Measurements from ENCODE around the gene PACS1. TPM values are rescaled to one million over a fixed set of nuclear protein-coding genes. Genes with fewer than 3 reads are reported as not detected.
A peak's percentile ranks its signal among the peaks of the same experiment; 100 is the strongest.

PACS1 gene
- total RNA-seq, 4 donors from 2014 or later = 24.5 to 41.1 (median 38.0) TPM

DNA sequence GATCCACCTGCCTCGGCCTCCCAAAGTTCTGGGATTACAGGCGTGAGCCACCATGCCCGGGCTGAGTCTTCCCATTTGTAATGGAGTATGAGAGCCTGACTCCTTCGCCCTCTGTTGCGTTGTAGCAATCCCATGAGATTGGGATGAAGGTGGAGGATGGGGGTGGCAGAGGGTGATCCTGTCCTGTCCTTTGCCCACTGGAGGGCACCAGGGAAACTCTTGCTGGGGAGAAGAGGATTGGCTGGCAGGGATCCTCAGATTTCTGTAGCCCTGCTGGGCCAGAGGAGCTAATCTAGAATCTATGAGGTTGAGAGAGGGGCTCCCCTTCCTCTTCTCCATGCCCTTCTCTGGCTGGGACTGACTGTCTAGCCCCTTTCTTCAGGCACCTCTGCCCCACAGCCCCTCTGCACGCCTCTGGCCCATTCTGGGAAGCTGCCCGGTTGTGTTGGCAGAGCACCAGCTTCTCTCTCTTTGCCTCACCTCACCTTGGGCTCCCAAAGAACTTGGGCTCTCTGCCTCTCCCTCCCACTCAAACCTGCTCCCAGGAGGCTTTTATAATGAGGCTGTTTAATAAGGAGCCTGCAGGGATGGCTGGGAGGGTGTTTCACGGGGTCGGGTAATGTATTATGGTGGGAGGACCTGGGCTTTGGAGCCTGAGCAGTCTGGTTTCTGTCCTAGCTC lies 34.3 kb upstream of the PACS1 start:
- ATAC-seq (ENCODE audit: low FRiP score) (peak; percentile 49), DNase-seq (ENCODE audit: low spot score) (no peak)
- TF ChIP-seq CTCF (IDR thresholded peaks at IDR 0.05) = no peak

GRCh38 chr11:66036334-66036710 lies 33.8 kb upstream of the PACS1 start:
- ATAC-seq (ENCODE audit: low FRiP score) = peak; percentile 37
- no peak for TF ChIP-seq CTCF (IDR thresholded peaks at IDR 0.05)
- no peak for DNase-seq (ENCODE audit: low spot score)

GRCh38 chr11:66037327-66037726 lies 32.7 kb upstream of the PACS1 start:
- no peak for ATAC-seq (ENCODE audit: low FRiP score)
- DNase-seq (ENCODE audit: low spot score) = no peak

GRCh38 chr11:66039765-66040164 lies 30.3 kb upstream of the PACS1 start:
- ATAC-seq (ENCODE audit: low FRiP score) = no peak
- DNase-seq (ENCODE audit: low spot score) = no peak
- no peak for TF ChIP-seq CTCF (IDR thresholded peaks at IDR 0.05)

More at GRCh38 chr11:66037327-66037726, 32.7 kb upstream of the PACS1 start:
- TF ChIP-seq CTCF (IDR thresholded peaks at IDR 0.05) = no peak

- ATAC-seq (ENCODE audit: low FRiP score) (no peak), DNase-seq (ENCODE audit: low spot score) (no peak)
- TF ChIP-seq CTCF (IDR thresholded peaks at IDR 0.05) = no peak
These were observed 27.7 kb upstream of the PACS1 start for GRCh38 chr11:66042227-66042995.

DNA sequence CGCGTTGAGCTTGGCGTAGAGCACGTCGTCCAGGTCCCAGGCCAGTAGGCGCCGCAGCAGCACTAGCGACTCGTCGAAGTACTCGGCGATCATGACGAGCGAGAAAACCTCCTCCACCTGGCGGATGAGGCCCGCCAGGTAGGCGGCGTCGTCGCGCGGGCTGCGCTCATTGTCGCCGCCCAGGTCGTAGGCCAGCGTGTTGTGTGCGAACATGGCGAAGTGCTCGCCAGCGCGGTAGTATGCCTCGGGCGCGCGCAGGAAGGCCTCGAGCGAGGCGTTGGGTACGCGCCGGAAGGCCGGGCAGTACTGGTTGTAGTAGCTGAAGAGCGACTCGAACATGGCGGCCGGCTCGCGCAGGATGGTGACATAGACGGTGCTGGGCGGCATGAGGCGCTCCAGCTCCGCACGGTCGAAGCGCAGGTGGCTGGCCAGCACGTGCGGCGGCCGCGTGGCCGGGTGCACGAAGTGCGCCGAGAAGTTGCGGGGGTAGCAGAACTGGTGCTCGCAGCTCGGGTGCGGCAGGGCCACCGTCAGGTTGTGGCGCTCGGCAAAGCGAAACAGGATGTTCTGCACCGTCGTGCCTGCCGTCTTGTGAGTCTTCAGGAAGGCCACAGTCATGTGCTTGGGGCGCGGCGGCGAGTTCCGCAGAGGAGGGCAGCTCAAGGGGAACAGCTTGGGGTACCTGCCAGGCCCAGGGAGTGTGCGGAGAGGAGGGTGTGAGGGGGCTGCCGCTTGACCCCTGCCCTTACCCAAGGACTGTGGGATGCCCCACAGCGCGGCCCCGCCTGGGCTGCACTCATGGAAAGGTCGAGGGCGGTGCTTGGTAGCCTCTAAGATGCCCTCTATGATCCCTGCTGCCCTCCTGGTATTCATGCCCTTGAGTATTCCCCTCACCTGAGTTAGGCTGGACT lies 26.8 kb upstream of the PACS1 start:
- no peak for DNase-seq (ENCODE audit: low spot score)
- no peak for TF ChIP-seq CTCF (IDR thresholded peaks at IDR 0.05)
- ATAC-seq (ENCODE audit: low FRiP score) = no peak
